K562 (cell line): ENCODE data around the gene SNAI1. TPM values are rescaled to one million over a fixed set of nuclear protein-coding genes. Genes with fewer than 3 reads are reported as not detected.

Experiments
- ADNP ChIP-seq: fragments of 200-800 bp; sonication (Bioruptor generic); IDR thresholded peaks from 2 replicates; pipeline ENCODE4 v1.6.1; 2016; ENCODE audit warnings: missing genetic modification characterization, missing compliant biosample characterization
- ERF ChIP-seq: fragments of 450-650 bp; formaldehyde crosslinking; IDR thresholded peaks from 2 replicates; pipeline ENCODE4 v1.4.0; 2020; ENCODE audit warnings: mild to moderate bottlenecking, mixed read lengths
- KAT7 ChIP-seq: sonication (generic); formaldehyde crosslinking; IDR thresholded peaks from 2 replicates; pipeline ENCODE4 v1.8.0; 2022; ENCODE audit warnings: missing genetic modification reagents, mild to moderate bottlenecking, borderline replicate concordance
- L3MBTL2 ChIP-seq: fragments of 450-650 bp; IDR thresholded peaks from 2 replicates; pipeline ENCODE4 v1.6.1; 2016; ENCODE audit warnings: mild to moderate bottlenecking, moderate library complexity
- polyA plus RNA-seq, 8 experiments: library from polyadenylated mRNA; depleted of rRNA in 4 of 8; stranded (reverse) in 5 of 8; unstranded in 3 of 8; fragments of >200 nt; fragmentation: Nextera tagmentation in 2 of 8; fragmentation: Illumina TruSeq in 1 of 8; extraction: Ambion mirVana in 2 of 8; extraction: Trizol in 1 of 8; gene quantifications; 2 replicates each; pipeline versions ENCODE4 v1.2.1 to v1.2.3, GENCODE V29; 2011 to 2014; ENCODE audit warnings: inconsistent platforms in 1 of 8, missing spikeins in 1 of 8
- total RNA-seq, 7 experiments: library from RNA; depleted of rRNA in 6 of 7; stranded (reverse); fragments of >200 nt in 6 of 7; fragmentation: Illumina TruSeq in 2 of 7; extraction: Trizol in 2 of 7; gene quantifications; 2 replicates each; pipeline versions ENCODE4 v1.2.1 to v1.2.3, GENCODE V29; 2011 to 2021; ENCODE audit warnings: low replicate concordance in 1 of 7
- TF ChIP-seq, protein P1 (sequence below), 2 experiments: fragments of 150-350 bp in 1 of 2; IDR thresholded peaks; 2 replicates each; pipeline ENCODE4 v1.6.1; 2012 to 2016; ENCODE audit warnings: low read depth in 2 of 2, low read length in 2 of 2, mild to moderate bottlenecking in 1 of 2, moderate library complexity in 1 of 2
- TF ChIP-seq, protein P2 (sequence below), 3 experiments: fragments of 200-800 bp in 1 of 3; sonication (Bioruptor generic) in 1 of 3; sonication (generic) in 1 of 3; formaldehyde crosslinking in 1 of 3; IDR thresholded peaks; 2 replicates each; pipeline versions ENCODE4 v1.6.1 to v1.8.0; 2016 to 2022; ENCODE audit warnings: mild to moderate bottlenecking in 2 of 3, missing compliant biosample characterization in 2 of 3, missing genetic modification characterization in 2 of 3, missing genetic modification reagents in 1 of 3

The SNAI1 gene
- total and polyA plus RNA-seq, 9 of the 15 experiments (the other 6 are each of a cell fraction or from before 2014, with no cell fraction given), result 0.32 to 11.6 (median 2.0) TPM

DNA sequence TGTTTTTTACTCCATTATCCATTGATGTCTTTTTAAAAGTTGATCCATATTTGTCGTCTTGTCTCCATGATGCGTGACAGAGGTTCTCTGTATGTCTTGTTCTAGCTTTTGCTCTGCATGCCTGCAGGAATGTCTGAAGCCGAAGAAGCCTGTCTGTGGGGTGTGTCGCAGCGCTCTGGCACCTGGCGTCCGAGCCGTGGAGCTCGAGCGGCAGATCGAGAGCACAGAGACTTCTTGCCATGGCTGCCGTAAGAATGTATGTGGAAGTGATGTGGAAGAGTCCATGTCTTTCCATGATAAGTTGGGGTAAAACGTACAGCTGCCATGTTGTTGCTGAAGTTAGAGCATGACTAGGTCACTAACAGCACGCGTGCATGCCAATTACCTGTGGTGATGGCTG lies 41.3 kb upstream of the SNAI1 start (continued):
- TF ChIP-seq, protein P1, sequence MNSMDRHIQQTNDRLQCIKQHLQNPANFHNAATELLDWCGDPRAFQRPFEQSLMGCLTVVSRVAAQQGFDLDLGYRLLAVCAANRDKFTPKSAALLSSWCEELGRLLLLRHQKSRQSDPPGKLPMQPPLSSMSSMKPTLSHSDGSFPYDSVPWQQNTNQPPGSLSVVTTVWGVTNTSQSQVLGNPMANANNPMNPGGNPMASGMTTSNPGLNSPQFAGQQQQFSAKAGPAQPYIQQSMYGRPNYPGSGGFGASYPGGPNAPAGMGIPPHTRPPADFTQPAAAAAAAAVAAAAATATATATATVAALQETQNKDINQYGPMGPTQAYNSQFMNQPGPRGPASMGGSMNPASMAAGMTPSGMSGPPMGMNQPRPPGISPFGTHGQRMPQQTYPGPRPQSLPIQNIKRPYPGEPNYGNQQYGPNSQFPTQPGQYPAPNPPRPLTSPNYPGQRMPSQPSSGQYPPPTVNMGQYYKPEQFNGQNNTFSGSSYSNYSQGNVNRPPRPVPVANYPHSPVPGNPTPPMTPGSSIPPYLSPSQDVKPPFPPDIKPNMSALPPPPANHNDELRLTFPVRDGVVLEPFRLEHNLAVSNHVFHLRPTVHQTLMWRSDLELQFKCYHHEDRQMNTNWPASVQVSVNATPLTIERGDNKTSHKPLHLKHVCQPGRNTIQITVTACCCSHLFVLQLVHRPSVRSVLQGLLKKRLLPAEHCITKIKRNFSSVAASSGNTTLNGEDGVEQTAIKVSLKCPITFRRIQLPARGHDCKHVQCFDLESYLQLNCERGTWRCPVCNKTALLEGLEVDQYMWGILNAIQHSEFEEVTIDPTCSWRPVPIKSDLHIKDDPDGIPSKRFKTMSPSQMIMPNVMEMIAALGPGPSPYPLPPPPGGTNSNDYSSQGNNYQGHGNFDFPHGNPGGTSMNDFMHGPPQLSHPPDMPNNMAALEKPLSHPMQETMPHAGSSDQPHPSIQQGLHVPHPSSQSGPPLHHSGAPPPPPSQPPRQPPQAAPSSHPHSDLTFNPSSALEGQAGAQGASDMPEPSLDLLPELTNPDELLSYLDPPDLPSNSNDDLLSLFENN (IDR thresholded peaks at IDR 0.05; ENCODE audit: low read depth in 2 of 2, low read length in 2 of 2), result no peak
- TF ChIP-seq ADNP (tag), result no peak
- TF ChIP-seq, protein P2, sequence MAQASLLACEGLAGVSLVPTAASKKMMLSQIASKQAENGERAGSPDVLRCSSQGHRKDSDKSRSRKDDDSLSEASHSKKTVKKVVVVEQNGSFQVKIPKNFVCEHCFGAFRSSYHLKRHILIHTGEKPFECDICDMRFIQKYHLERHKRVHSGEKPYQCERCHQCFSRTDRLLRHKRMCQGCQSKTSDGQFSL (CRISPR knock-in tag; IDR thresholded peaks at IDR 0.05), result no peak
- TF ChIP-seq, protein P2 (tag; IDR thresholded peaks at IDR 0.05), result no peak
- TF ChIP-seq ERF, result no peak
- TF ChIP-seq L3MBTL2, result no peak
- no peak for TF ChIP-seq KAT7 (CRISPR knock-in tag)
